Cardiac muscle cell (in vitro differentiated cells and primary cell): Measurements from ENCODE around the gene JARID2. TPM values are rescaled to one million over a fixed set of nuclear protein-coding genes. Genes with fewer than 3 reads are reported as not detected.

Source experiments
- DNase-seq, 2 donors: peaks; one replicate each; pipeline versions ENCODE4 v3.0.0 to v3.0.0-alpha.2; 2010 to 2017; ENCODE audit warnings: low read depth in 1 of 2, low spot score in 1 of 2
- H3K27ac ChIP-seq: fragments of 200-600 bp; sonication (generic); 2 replicates; pipeline ENCODE4 v1.5.1; 2016
- H3K27me3 ChIP-seq: fragments of 200-600 bp; sonication (generic); 2 replicates; pipeline ENCODE4 v1.6.0; 2016; ENCODE audit warnings: control low read depth
- H3K36me3 ChIP-seq: fragments of 200-600 bp; sonication (generic); 2 replicates; pipeline ENCODE4 v1.5.1; 2016; ENCODE audit warnings: control low read depth
- H3K4me1 ChIP-seq: fragments of 200-600 bp; sonication (generic); 2 replicates; pipeline ENCODE4 v1.8.1; 2017; ENCODE audit warnings: low read depth, mild to moderate bottlenecking, mixed run types
- H3K4me3 ChIP-seq: fragments of 200-600 bp; sonication (generic); 2 replicates; pipeline ENCODE4 v1.5.1; 2016; ENCODE audit warnings: mild to moderate bottlenecking
- H3K9me3 ChIP-seq: fragments of 200-600 bp; sonication (generic); 2 replicates; pipeline ENCODE4 v1.5.1; 2017; ENCODE audit warnings: low read depth, mild to moderate bottlenecking, control low read depth
- polyA plus RNA-seq: library from polyadenylated mRNA; unstranded; fragments of >200 nt; fragmentation: Nextera tagmentation; extraction: Ambion mirVana; gene quantifications from 2 replicates; pipeline ENCODE4 v1.2.1, GENCODE V29; 2016
- total RNA-seq: library from RNA; depleted of rRNA; stranded (reverse); fragments of >200 nt; gene quantifications from 2 replicates; pipeline ENCODE4 v1.2.3, GENCODE V29; 2016
- TF ChIP-seq, protein P1 (sequence below): IDR thresholded peaks from 2 replicates; pipeline ENCODE4 v1.5.1; 2012; ENCODE audit warnings: low read depth, mild to moderate bottlenecking, low read length

JARID2 gene
- total and polyA plus RNA-seq, 2 experiments from 2014 or later: 9.7 to 26.4 TPM

DNA sequence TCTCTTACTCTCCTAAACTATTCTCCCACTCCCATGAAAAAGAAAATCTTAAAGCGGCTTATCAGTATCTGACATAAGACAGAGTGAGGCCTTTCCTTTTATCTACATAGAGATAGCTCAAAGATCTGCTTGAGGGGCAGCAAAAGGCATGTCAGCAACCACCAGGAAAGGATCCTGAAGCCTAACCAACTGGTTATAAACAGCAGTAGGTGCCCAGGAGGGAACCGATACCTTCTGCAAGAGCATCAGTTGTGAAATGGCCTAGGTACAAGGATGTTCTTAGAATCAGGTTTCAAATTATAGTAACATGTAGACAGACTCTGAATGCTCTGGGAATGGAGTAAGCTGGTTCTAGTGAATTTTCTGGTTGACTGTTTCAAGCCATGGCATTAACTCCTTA, 21.4 kb downstream of the JARID2 start:
- H3K36me3 ChIP-seq: no peaks in the 10 kb centered on the region
- H3K27me3 ChIP-seq: no peaks in the 10 kb centered on the region
- peaks cover 54% of the 10 kb centered on the region for H3K4me1 ChIP-seq
- H3K4me3 ChIP-seq: no peak overlapping the region
- H3K27ac ChIP-seq: no peak overlapping the region
- no peaks in the 10 kb centered on the region for H3K9me3 ChIP-seq
- TF ChIP-seq, protein P1, sequence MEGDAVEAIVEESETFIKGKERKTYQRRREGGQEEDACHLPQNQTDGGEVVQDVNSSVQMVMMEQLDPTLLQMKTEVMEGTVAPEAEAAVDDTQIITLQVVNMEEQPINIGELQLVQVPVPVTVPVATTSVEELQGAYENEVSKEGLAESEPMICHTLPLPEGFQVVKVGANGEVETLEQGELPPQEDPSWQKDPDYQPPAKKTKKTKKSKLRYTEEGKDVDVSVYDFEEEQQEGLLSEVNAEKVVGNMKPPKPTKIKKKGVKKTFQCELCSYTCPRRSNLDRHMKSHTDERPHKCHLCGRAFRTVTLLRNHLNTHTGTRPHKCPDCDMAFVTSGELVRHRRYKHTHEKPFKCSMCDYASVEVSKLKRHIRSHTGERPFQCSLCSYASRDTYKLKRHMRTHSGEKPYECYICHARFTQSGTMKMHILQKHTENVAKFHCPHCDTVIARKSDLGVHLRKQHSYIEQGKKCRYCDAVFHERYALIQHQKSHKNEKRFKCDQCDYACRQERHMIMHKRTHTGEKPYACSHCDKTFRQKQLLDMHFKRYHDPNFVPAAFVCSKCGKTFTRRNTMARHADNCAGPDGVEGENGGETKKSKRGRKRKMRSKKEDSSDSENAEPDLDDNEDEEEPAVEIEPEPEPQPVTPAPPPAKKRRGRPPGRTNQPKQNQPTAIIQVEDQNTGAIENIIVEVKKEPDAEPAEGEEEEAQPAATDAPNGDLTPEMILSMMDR: no peak
- DNase-seq: no peak

DNA sequence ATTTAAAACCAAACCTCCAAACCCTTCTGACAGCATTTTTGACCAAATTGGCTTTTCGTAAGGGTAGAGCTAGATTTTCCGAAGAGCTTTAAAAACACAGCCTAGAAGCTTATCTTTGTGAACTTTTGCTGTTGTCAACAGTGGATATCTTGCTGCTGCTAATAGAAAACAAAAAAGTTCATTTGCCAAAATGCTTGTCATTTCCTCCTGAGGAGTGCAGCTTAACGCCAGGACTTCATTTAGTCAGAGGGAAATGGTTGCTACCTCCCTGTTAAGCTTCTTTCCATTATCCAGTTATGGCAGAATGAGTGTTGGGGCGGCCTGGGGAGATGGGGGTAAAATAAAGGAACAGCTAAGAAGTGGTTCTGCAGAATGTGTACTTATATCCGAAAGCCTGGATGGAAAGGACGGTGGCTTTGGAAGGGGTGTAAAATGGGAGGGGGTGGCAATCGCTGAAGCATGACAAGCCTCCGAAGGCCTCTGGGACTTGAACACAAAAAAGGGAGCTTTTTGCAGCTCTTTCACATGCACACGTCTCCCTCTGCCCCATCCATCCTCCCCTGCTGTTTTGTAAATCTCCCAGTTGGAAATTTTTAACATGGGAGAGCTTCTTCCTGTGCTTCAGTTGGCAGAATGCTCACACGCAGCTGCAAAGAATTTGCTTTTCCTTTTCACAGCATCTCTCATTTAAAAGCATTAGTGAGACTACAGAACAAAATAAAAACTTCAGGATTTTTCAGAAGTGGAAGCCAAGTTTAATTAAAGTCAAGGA, 22.5 kb downstream of the JARID2 start:
- Histone ChIP-seq H3K4me1 (peaks cover 54% of the 10 kb centered on the region), H3K27me3 (no peaks in the 10 kb centered on the region), H3K27ac (no peak overlapping the region), H3K36me3 (no peaks in the 10 kb centered on the region), H3K9me3 (no peaks in the 10 kb centered on the region), H3K4me3 (no peak overlapping the region)
- DNase-seq: peak in 1 of 2 donors; percentile 49
- TF ChIP-seq, protein P1: no peak

DNA sequence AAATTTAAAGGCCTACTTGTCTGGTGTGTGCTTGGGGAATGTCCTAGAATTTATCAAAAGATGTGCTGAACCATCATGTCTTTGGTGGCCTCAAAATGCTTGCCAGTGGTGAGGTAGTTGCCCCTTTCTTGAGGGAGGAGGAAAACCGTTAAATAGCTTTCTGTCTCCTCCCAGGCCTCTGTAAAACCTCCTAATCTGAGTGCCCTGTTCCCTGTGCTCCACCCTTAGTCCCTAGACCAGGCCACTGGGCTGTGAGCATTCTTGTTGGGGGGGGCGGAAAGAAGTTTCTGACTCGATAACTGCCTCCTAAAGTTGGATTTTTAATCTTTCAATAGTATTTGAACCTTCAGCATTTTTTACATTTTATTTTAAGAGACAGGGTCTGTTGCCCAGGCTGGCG, 23.1 kb downstream of the JARID2 start:
- H3K27ac ChIP-seq: no peak overlapping the region
- peaks cover 53% of the 10 kb centered on the region for H3K4me1 ChIP-seq
- DNase-seq: no peak
- no peak overlapping the region for H3K4me3 ChIP-seq
- H3K27me3 ChIP-seq: no peaks in the 10 kb centered on the region
- H3K9me3 ChIP-seq: no peaks in the 10 kb centered on the region
- TF ChIP-seq, protein P1: no peak
- H3K36me3 ChIP-seq: no peaks in the 10 kb centered on the region

DNA sequence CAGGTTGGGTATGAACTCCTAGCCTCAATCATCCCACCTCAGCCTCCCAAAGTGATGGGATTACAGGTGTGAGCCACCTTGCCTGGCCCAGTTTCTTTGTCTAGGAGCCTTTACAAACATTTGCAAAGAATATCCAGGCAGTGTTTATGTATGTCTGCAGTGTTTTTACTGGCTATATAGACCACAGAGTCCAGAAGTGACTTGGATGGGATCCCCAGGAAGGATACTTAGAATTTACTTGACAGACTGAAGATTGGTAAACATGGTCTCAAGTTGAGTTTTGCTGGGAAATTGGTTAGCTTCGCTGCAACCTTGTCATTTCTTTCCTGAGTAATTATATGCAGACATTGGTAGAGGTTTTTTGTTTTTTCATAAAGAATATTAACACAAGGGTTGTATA, 23.8 kb downstream of the JARID2 start:
- H3K4me1 ChIP-seq: peaks cover 53% of the 10 kb centered on the region
- no peak overlapping the region for H3K27ac ChIP-seq
- H3K4me3 ChIP-seq: no peak overlapping the region

DNA sequence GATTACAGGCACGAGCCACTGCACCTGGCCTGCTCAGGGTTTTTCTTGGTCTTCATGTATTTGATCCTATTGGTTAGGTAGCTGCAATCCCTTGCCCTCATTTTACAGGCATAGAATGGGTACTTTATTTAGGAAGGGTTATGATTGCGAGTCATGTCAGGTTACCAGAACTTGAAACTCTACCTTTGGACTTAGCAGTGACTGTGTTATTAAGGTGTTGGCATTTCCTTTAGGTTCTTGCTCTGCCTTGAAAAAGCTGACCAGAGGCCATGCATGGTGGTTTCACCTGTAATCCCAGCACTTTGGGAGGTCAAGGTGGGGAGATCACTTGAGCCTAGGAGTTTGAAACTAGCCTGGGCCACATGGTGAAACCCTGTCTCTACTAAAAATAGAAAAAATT, 24.5 kb downstream of the JARID2 start:
- Histone ChIP-seq H3K9me3 (no peaks in the 10 kb centered on the region), H3K27ac (no peak overlapping the region), H3K4me3 (no peak overlapping the region), H3K36me3 (no peaks in the 10 kb centered on the region), H3K27me3 (no peaks in the 10 kb centered on the region), H3K4me1 (peaks cover 51% of the 10 kb centered on the region)
- TF ChIP-seq, protein P1: no peak
- no peak for DNase-seq

More for the DNA sequence above, 23.8 kb downstream of the JARID2 start:
- H3K36me3 ChIP-seq: no peaks in the 10 kb centered on the region
- DNase-seq: no peak
- H3K9me3 ChIP-seq: no peaks in the 10 kb centered on the region
- H3K27me3 ChIP-seq: no peaks in the 10 kb centered on the region
- TF ChIP-seq, protein P1: no peak
